PFSK-1 (cell line): Measurements from ENCODE around the gene ATXN1.

Experiments
- SIN3A ChIP-seq: IDR thresholded peaks from 2 replicates; pipeline ENCODE4 v1.6.1; 2012; ENCODE audit warnings: mild to moderate bottlenecking, low read length, moderate library complexity, borderline replicate concordance; ENCODE audit not compliant: insufficient read depth
- TAF1 ChIP-seq: IDR thresholded peaks from 2 replicates; pipeline ENCODE4 v1.6.1; 2012; ENCODE audit warnings: low read length, control low read depth, borderline replicate concordance; ENCODE audit not compliant: insufficient read depth
- TF ChIP-seq, protein P1 (sequence below), 2 experiments: IDR thresholded peaks; 2 replicates each; pipeline versions ENCODE4 v1.6.1 to v1.8.0; 2011 to 2012; ENCODE audit warnings: low read depth in 2 of 2, low read length in 2 of 2, control low read depth in 1 of 2, inconsistent platforms in 1 of 2, mild to moderate bottlenecking in 1 of 2, moderate library complexity in 1 of 2; ENCODE audit not compliant: insufficient read depth in 1 of 2

DNA sequence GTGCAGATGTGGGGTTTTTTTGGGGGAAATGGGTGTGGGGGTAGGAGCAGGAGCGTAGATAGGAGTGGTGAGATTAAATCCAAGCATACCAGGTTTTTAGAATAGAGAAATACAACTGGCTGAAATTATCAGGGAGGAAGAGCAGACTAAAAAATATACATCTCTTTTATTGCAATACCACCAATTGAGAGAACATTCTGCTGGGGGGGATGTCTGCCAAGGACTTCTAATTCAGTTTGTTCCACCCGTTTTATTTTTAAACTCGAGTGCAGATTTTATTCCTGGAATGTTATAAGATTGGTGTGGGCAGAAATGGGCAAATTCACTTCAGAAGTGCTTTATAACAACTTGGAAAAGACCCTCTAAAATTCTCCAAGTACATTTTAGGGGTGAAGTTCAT, 330.2 kb downstream of the ATXN1 start:
- TF ChIP-seq SIN3A (no peak), TAF1 (no peak)
- TF ChIP-seq, protein P1, sequence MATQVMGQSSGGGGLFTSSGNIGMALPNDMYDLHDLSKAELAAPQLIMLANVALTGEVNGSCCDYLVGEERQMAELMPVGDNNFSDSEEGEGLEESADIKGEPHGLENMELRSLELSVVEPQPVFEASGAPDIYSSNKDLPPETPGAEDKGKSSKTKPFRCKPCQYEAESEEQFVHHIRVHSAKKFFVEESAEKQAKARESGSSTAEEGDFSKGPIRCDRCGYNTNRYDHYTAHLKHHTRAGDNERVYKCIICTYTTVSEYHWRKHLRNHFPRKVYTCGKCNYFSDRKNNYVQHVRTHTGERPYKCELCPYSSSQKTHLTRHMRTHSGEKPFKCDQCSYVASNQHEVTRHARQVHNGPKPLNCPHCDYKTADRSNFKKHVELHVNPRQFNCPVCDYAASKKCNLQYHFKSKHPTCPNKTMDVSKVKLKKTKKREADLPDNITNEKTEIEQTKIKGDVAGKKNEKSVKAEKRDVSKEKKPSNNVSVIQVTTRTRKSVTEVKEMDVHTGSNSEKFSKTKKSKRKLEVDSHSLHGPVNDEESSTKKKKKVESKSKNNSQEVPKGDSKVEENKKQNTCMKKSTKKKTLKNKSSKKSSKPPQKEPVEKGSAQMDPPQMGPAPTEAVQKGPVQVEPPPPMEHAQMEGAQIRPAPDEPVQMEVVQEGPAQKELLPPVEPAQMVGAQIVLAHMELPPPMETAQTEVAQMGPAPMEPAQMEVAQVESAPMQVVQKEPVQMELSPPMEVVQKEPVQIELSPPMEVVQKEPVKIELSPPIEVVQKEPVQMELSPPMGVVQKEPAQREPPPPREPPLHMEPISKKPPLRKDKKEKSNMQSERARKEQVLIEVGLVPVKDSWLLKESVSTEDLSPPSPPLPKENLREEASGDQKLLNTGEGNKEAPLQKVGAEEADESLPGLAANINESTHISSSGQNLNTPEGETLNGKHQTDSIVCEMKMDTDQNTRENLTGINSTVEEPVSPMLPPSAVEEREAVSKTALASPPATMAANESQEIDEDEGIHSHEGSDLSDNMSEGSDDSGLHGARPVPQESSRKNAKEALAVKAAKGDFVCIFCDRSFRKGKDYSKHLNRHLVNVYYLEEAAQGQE (IDR thresholded peaks at IDR 0.05; ENCODE audit: insufficient read depth in 1 of 2, low read depth in 2 of 2, low read length in 2 of 2), result no peak
